Endothelial cell (in vitro differentiated cells): ENCODE measurements around the gene LRBA. TPM values are rescaled to one million over a fixed set of nuclear protein-coding genes. Genes with fewer than 3 reads are reported as not detected.
"Not testable (repeated sequence)": the region's sequence is repeated elsewhere in the genome, so short reads cannot be mapped to it uniquely, and the experiment has no call there.

Experiments
- DNase-seq: peaks from one replicate; pipeline ENCODE4 v3.0.0; 2021; ENCODE audit warnings: low spot score
- H3K27ac Mint-ChIP-seq: one replicate; pipeline ENCODE4 v1.8.0; 2021; ENCODE audit warnings: mixed read lengths, inconsistent platforms; ENCODE audit not compliant: unreplicated experiment
- H3K27me3 Mint-ChIP-seq: one replicate; pipeline ENCODE4 v1.8.0; 2021; ENCODE audit warnings: mild to moderate bottlenecking, moderate library complexity, mixed read lengths, inconsistent platforms; ENCODE audit not compliant: unreplicated experiment
- H3K36me3 Mint-ChIP-seq: one replicate; pipeline ENCODE4 v1.8.0; 2021; ENCODE audit warnings: mild to moderate bottlenecking, low read depth, mixed read lengths, inconsistent platforms; ENCODE audit not compliant: unreplicated experiment
- H3K4me1 Mint-ChIP-seq: one replicate; pipeline ENCODE4 v1.8.0; 2021; ENCODE audit warnings: mild to moderate bottlenecking, mixed read lengths, inconsistent platforms; ENCODE audit not compliant: unreplicated experiment
- H3K4me3 Mint-ChIP-seq: one replicate; pipeline ENCODE4 v1.8.0; 2021; ENCODE audit warnings: mild to moderate bottlenecking, mixed read lengths, inconsistent platforms; ENCODE audit not compliant: unreplicated experiment
- H3K9me3 Mint-ChIP-seq: one replicate; pipeline ENCODE4 v1.8.0; 2021; ENCODE audit warnings: mixed read lengths, inconsistent platforms; ENCODE audit not compliant: unreplicated experiment
- total RNA-seq: library from RNA; stranded (reverse); fragmentation: NEBNext Ultra II Directional; extraction: Animal tissue kit (Norgen Biotek cat#: 25700); gene quantifications from one replicate; pipeline ENCODE4 v1.2.1, GENCODE V29; 2021; ENCODE audit not compliant: unreplicated experiment
- TF ChIP-seq, protein P1 (sequence below): fragments of 200-600 bp; sonication (generic); IDR thresholded peaks from one replicate; pipeline ENCODE4 v1.5.0; 2021; ENCODE audit warnings: antibody characterized with exemption; ENCODE audit not compliant: unreplicated experiment

The LRBA gene
- total RNA-seq, 1 donor from 2014 or later: 44.3 TPM

DNA sequence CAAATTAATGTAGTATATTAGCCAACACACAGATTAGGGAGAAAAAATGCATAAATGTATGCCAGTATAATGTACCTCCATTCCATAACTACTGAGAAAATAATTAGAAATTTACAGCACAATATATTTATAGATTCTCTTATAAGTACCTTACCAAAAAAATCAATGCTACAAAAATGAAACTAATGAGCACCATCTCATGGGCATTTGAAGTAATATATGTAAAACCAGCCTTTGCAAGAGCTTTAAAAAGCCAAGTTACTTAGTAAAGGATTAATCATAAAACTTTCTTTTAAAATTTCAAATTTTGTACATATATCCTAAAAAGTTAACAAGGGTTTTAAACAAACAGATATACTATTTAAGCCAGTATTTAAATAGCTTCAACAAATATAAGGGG is 43.2 kb downstream of the LRBA start:
- Mint-ChIP-seq H3K27me3 (no peaks in the 10 kb centered on the region), H3K4me1 (peaks cover 3% of the 10 kb centered on the region), H3K27ac (no peak overlapping the region), H3K9me3 (no peaks in the 10 kb centered on the region), H3K4me3 (no peak overlapping the region), H3K36me3 (no peaks in the 10 kb centered on the region)
- no peak for DNase-seq
- TF ChIP-seq, protein P1, sequence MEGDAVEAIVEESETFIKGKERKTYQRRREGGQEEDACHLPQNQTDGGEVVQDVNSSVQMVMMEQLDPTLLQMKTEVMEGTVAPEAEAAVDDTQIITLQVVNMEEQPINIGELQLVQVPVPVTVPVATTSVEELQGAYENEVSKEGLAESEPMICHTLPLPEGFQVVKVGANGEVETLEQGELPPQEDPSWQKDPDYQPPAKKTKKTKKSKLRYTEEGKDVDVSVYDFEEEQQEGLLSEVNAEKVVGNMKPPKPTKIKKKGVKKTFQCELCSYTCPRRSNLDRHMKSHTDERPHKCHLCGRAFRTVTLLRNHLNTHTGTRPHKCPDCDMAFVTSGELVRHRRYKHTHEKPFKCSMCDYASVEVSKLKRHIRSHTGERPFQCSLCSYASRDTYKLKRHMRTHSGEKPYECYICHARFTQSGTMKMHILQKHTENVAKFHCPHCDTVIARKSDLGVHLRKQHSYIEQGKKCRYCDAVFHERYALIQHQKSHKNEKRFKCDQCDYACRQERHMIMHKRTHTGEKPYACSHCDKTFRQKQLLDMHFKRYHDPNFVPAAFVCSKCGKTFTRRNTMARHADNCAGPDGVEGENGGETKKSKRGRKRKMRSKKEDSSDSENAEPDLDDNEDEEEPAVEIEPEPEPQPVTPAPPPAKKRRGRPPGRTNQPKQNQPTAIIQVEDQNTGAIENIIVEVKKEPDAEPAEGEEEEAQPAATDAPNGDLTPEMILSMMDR: no peak

DNA sequence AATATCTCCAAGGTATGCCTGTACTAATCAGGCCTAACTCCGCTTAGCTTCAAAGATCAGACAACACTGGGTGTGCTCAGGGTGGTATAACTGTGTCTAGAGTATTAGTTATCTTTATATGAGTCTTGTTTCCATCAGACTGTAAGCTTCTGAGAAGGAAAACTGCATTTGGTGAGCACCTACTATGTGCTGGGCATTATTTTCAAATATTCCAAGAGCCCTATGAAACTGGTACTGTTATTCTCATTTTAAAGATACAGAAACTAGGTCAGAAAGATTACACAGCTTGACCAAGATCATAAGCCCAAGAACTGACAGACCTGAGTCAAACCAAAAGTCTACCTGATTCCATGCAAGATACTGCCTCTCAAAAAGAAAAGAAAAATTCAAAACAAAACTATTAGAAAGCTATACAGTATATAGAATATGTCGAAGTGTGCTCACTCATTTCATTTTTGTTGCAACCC is 44.4 kb downstream of the LRBA start:
- H3K4me1 Mint-ChIP-seq: no peaks in the 10 kb centered on the region
- H3K27ac Mint-ChIP-seq: no peak overlapping the region
- TF ChIP-seq, protein P1: no peak
- no peak overlapping the region for H3K4me3 Mint-ChIP-seq
- peaks cover under 1% of the 10 kb centered on the region for H3K27me3 Mint-ChIP-seq
- no peaks in the 10 kb centered on the region for H3K36me3 Mint-ChIP-seq
- no peak for DNase-seq
- no peaks in the 10 kb centered on the region for H3K9me3 Mint-ChIP-seq

- DNase-seq: no peak
- H3K4me3 Mint-ChIP-seq: no peak overlapping the region
- TF ChIP-seq, protein P1: no peak
- no peaks in the 10 kb centered on the region for H3K36me3 Mint-ChIP-seq
- no peaks in the 10 kb centered on the region for H3K4me1 Mint-ChIP-seq
- H3K9me3 Mint-ChIP-seq: no peaks in the 10 kb centered on the region
- no peak overlapping the region for H3K27ac Mint-ChIP-seq
- H3K27me3 Mint-ChIP-seq: peaks cover 1% of the 10 kb centered on the region
Observed at GRCh38 chr4:150964754-150965153, 50.3 kb downstream of the LRBA start.

GRCh38 chr4:150963602-150964345 is 51.3 kb downstream of the LRBA start:
- H3K27ac Mint-ChIP-seq, H3K4me3 Mint-ChIP-seq, H3K36me3 Mint-ChIP-seq, H3K27me3 Mint-ChIP-seq, H3K4me1 Mint-ChIP-seq, DNase-seq, H3K9me3 Mint-ChIP-seq: not testable (repeated sequence)

- Mint-ChIP-seq H3K4me1 (no peaks in the 10 kb centered on the region), H3K27me3 (peaks cover 1% of the 10 kb centered on the region), H3K9me3 (peaks cover 11% of the 10 kb centered on the region), H3K27ac (no peak overlapping the region), H3K36me3 (peaks cover 18% of the 10 kb centered on the region), H3K4me3 (no peak overlapping the region)
- DNase-seq: no peak
- TF ChIP-seq, protein P1: no peak
Observed at GRCh38 chr4:150962245-150962644, 52.8 kb downstream of the LRBA start.
